NB4 (cell line): ENCODE results near the gene UNC45A.
"Not testable (repeated sequence)": the region's sequence is repeated elsewhere in the genome, so short reads cannot be mapped to it uniquely, and the experiment has no call there.

ENCODE experiments used
- POLR2A ChIP-seq: IDR thresholded peaks from 2 replicates; pipeline ENCODE4 v1.6.1; 2011; ENCODE audit warnings: mild to moderate bottlenecking; ENCODE audit not compliant: insufficient read length; ENCODE audit errors: extremely low read depth
- TF ChIP-seq, protein P1 (sequence below): IDR thresholded peaks from one replicate; pipeline ENCODE4 v1.5.1; 2012; ENCODE audit warnings: low read depth, low read length
- TF ChIP-seq, protein P2 (sequence below): IDR thresholded peaks from 2 replicates; pipeline ENCODE4 v1.6.1; 2011; ENCODE audit warnings: low read depth, low read length

DNA sequence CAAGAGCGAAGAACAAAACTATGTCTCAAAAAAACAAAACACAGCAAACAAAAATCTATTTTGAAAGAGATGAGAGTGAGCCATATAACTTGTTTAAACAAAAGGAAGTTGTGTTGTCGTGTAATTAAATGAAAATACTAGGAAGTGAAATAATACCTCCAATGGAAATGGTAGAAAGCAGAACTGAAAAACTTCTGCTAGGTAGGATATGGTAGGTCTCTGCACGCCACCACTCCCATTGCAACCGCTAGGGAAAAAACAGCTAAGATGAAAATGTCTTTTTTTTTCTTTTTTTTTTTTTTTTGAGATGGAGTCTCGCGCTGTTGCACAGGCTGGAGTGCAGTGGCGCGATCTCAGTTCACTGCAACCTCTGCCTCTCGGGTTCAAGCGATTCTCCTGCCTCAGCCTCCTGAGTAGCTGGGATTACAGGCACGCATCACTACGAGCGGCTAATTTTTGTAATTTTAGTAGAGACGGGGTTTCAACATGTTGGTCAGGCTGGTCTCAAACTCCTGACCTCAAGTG, 37.9 kb upstream of the UNC45A start:
- TF ChIP-seq, protein P1, sequence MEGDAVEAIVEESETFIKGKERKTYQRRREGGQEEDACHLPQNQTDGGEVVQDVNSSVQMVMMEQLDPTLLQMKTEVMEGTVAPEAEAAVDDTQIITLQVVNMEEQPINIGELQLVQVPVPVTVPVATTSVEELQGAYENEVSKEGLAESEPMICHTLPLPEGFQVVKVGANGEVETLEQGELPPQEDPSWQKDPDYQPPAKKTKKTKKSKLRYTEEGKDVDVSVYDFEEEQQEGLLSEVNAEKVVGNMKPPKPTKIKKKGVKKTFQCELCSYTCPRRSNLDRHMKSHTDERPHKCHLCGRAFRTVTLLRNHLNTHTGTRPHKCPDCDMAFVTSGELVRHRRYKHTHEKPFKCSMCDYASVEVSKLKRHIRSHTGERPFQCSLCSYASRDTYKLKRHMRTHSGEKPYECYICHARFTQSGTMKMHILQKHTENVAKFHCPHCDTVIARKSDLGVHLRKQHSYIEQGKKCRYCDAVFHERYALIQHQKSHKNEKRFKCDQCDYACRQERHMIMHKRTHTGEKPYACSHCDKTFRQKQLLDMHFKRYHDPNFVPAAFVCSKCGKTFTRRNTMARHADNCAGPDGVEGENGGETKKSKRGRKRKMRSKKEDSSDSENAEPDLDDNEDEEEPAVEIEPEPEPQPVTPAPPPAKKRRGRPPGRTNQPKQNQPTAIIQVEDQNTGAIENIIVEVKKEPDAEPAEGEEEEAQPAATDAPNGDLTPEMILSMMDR: not testable (repeated sequence)
- TF ChIP-seq POLR2A: not testable (repeated sequence)
- TF ChIP-seq, protein P2, sequence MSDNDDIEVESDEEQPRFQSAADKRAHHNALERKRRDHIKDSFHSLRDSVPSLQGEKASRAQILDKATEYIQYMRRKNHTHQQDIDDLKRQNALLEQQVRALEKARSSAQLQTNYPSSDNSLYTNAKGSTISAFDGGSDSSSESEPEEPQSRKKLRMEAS: not testable (repeated sequence)
